GM10248 (cell line): ENCODE results near the gene EFL1.

Experiments
- CTCF ChIA-PET: fragments of 300-600 bp; sonication (Branson Sonifier 250); formaldehyde crosslinking; extraction: SDS; loops from one replicate; lab custom pipeline; 2021; ENCODE audit warnings: antibody characterized with exemption; lab: Yijun Ruan, JAX
- POLR2A ChIA-PET: fragments of 350-650 bp; sonication (Branson Sonifier 250); formaldehyde crosslinking; extraction: SDS; loops from one replicate; lab custom pipeline; 2020; ENCODE audit warnings: antibody characterized with exemption; lab: Yijun Ruan, JAX
- DNase-seq: peaks from one replicate; pipeline ENCODE4 v3.0.0; 2012; ENCODE audit errors: extremely low spot score
- CTCF ChIP-seq: IDR thresholded peaks from 2 replicates; pipeline ENCODE4 v1.5.1; 2012; ENCODE audit warnings: mild to moderate bottlenecking, low read depth; ENCODE audit errors: extremely low read depth, missing control alignments, control extremely low read depth

EFL1 gene

DNA sequence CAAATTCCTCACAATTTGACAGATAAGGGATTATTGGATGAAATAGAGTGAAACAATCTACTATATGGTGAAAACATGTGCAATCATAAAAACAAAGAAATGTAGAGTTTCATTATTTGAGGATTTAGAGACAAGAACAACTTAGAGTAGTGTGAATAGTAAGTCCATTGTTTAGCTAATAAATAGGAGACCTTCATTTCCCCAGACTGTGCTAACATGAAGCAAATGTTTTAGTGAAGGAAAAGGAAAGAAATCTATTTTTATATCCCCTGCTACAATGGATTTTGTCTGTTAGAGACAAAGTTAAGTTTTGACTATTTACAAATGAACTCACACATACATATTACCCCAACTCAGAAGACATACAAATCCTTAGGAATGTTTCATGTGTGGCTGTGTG, 77.8 kb downstream of the EFL1 start:
- CTCF ChIA-PET = interaction anchor here (1.1 to 2.1 kb wide), 4 partner anchors 8 to 77 kb away, joined by 3 to 5 read pairs (median 4); no protein-coding TSS in a partner anchor
- no peak for TF ChIP-seq CTCF
- DNase-seq = no peak
- POLR2A ChIA-PET = no interaction called here

DNA sequence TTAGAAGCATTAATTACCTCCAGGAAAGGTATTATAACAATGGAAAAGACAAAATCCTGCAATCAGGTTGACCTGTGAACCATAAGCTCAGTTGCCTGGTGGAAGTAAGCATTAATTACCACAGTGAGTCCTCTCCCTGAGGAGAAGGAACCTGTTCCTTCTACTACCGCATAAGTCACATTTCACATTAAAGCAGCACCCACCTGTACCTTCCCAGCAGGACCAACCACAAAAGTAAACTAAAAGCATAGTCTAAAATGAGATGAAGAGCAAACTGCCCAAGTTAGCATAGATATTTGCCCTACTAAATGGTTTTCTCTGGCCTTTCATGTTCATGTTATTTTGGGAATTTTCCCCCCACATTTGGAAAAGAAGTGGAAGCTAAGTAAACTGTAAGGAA, 78.2 kb downstream of the EFL1 start:
- ChIA-PET POLR2A (no interaction called here), CTCF (interaction anchor here (1.3 to 2.1 kb wide), 4 partner anchors 9 to 15 kb away, joined by 3 to 5 read pairs (median 4); no protein-coding TSS in a partner anchor)
- DNase-seq = no peak
- TF ChIP-seq CTCF = no peak

DNA sequence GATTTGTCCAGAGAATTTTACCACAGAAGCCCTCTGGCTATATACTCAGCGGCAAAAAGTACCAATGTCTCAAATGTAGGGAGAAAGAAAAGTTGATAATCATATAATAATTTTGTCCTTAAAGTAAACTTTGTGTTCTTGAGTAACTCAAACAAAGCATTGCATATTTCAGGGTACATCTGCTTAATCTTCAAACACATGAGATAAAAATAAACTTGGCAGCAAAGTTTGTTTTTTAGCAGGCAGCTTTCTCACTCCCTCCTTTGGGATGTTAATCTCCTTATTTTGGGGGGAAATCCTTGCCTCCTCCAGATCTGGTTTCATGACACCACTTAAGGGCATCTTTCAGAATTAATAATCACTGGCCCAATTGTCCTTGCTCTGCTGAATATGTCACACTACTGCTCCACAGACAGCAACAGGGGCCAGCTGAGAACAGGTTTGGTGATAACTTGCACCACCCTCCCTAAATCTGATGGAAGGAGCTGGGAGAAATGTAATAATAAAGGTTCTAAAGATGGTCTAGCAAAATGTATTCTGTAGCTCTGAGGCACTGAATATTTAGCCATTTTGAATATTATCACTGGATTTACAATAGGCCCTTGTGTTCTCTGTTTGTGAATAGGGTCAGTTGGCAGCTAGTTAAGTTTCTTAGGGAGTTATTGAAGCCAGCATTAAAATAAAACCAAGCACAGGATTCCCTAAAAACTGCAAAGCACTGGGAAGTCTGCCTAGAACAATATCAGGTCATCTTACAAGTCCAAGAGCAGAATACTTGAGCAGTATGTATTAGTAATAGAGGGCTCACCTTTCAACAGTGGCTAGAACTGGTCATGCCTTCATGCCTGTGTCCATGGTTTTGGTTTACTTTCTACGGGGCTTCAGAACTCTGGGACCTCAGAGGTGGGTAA, 79.2 kb downstream of the EFL1 start:
- ChIA-PET POLR2A (interaction anchor here (0.6 kb wide), 1 partner anchor 28 kb away, joined by 3 read pairs; no protein-coding TSS in a partner anchor), CTCF (interaction anchor here (1.3 to 2.1 kb wide), 4 partner anchors 10 to 14 kb away, joined by 3 to 5 read pairs (median 4); no protein-coding TSS in a partner anchor)
- no peak for TF ChIP-seq CTCF

GRCh38 chr15:82181371-82181770, 81.2 kb downstream of the EFL1 start:
- no peak for DNase-seq
- ChIA-PET POLR2A (no interaction called here), CTCF (interaction anchor here (2.1 kb wide), 1 partner anchor 73 kb away, joined by 6 read pairs; no protein-coding TSS in a partner anchor)
- TF ChIP-seq CTCF = no peak

More for the DNA sequence above, 79.2 kb downstream of the EFL1 start:
- no peak for DNase-seq

GRCh38 chr15:82178061-82178460, 84.5 kb downstream of the EFL1 start:
- TF ChIP-seq CTCF = no peak
- no peak for DNase-seq
- ChIA-PET POLR2A (no interaction called here), CTCF (interaction anchor here (0.9 to 1.5 kb wide), 3 partner anchors 9 to 70 kb away, joined by 3 to 4 read pairs (median 3); no protein-coding TSS in a partner anchor)

- DNase-seq = no peak
- POLR2A ChIA-PET = no interaction called here
- CTCF ChIA-PET = interaction anchor here (0.9 to 1.5 kb wide), 5 partner anchors 10 to 69 kb away, joined by 3 to 4 read pairs (median 3); no protein-coding TSS in a partner anchor
- TF ChIP-seq CTCF = no peak
Observed at GRCh38 chr15:82177291-82178010, 85.1 kb downstream of the EFL1 start.
